ENCODE measurements around the gene CCDC122.

DNA sequence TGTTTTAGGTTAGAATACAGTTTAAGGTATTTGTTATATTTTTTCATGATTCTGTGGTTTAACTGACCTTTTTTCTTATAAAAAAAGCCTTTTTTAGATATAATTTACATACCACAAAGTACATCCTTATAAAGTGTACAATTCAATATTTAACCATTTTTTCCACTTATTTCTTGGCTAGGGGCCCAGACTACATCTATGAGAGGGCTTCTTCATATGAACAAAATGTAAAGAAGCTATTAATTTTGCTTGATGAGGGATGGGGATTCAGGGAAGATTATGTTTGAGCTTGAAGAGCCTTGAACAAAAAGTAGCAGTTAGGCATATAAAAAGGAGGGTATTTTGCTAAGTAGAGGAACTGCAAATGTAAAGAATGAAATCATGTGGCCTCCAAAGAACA lies 2.2 kb downstream of the CCDC122 start:
- TF ChIP-seq POLR2AphosphoS5 (IDR thresholded peaks at IDR 0.05; ENCODE audit: low read depth, low read length) (no peak), FOXP2 (optimal IDR thresholded peaks at IDR 0.05; ENCODE audit: borderline replicate concordance, extremely low read depth, extremely low read length, insufficient read depth) (no peak)

All from PFSK-1 (cell line).